Neural crest cell (in vitro differentiated cells): ENCODE results near the gene SDCCAG8. TPM values are rescaled to one million over a fixed set of nuclear protein-coding genes. Genes with fewer than 3 reads are reported as not detected.

Experiments
- DNase-seq: peaks from one replicate; pipeline ENCODE4 v3.0.0; 2021; ENCODE audit warnings: low read depth, mixed read lengths, low spot score
- H3K27ac Mint-ChIP-seq: one replicate; pipeline ENCODE4 v1.8.0; 2021; ENCODE audit warnings: mild to moderate bottlenecking, mixed read lengths; ENCODE audit not compliant: unreplicated experiment
- H3K27me3 Mint-ChIP-seq: 2 replicates; pipeline ENCODE4 v1.8.0; 2021; ENCODE audit warnings: low read depth, mild to moderate bottlenecking, mixed read lengths
- H3K36me3 Mint-ChIP-seq: 2 replicates; pipeline ENCODE4 v1.8.0; 2021; ENCODE audit warnings: low read depth, mild to moderate bottlenecking, mixed read lengths
- H3K4me1 Mint-ChIP-seq: 2 replicates; pipeline ENCODE4 v1.8.0; 2021; ENCODE audit warnings: mixed read lengths
- H3K4me3 Mint-ChIP-seq: one replicate; pipeline ENCODE4 v1.8.0; 2021; ENCODE audit warnings: mild to moderate bottlenecking, mixed read lengths
- H3K9me3 Mint-ChIP-seq: 2 replicates; pipeline ENCODE4 v1.8.0; 2021; ENCODE audit warnings: mixed read lengths
- total RNA-seq: library from RNA; stranded (reverse); gene quantifications from 2 replicates; pipeline ENCODE4 v1.2.1, GENCODE V29; 2021
- TF ChIP-seq, protein P1 (sequence below): fragments of 200-600 bp; sonication (generic); conservative IDR thresholded peaks from 2 replicates; pipeline ENCODE4 v1.5.0; 2021; ENCODE audit warnings: antibody characterized with exemption, mild to moderate bottlenecking

The SDCCAG8 gene
- total RNA-seq, 1 donor from 2014 or later = 19.9 TPM

DNA sequence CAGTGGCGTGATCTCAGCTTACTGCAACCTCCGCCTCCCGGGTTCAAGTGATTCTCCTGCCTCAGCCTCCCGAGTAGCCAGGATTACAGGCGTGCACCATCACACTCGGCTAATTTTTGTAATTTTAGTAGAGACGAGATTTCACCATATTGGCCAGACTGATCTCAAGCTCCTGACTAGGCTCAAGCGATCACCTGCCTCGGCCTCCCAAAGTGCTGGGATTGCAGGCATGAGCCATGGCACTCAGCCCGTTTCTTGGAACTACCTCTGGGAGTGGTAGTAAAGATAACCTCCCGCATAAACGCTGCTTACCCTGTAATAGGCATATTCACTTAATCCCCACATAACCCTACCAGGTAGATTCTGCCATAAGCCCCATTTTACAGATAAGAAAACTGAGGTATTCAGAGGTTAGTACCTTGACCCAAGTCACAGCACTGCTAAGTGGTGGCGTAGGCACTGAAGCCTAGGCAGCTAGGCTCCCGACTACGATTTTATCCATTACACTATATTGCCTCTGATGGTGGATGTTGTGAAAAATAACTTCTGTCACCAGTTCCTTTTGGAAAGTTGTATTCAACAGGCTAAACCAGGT is 143.8 kb downstream of the SDCCAG8 start:
- no peak for DNase-seq
- no peaks in the 10 kb centered on the region for H3K9me3 Mint-ChIP-seq
- no peak overlapping the region for H3K4me3 Mint-ChIP-seq
- TF ChIP-seq, protein P1, sequence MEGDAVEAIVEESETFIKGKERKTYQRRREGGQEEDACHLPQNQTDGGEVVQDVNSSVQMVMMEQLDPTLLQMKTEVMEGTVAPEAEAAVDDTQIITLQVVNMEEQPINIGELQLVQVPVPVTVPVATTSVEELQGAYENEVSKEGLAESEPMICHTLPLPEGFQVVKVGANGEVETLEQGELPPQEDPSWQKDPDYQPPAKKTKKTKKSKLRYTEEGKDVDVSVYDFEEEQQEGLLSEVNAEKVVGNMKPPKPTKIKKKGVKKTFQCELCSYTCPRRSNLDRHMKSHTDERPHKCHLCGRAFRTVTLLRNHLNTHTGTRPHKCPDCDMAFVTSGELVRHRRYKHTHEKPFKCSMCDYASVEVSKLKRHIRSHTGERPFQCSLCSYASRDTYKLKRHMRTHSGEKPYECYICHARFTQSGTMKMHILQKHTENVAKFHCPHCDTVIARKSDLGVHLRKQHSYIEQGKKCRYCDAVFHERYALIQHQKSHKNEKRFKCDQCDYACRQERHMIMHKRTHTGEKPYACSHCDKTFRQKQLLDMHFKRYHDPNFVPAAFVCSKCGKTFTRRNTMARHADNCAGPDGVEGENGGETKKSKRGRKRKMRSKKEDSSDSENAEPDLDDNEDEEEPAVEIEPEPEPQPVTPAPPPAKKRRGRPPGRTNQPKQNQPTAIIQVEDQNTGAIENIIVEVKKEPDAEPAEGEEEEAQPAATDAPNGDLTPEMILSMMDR = no peak
- peaks cover 11% of the 10 kb centered on the region for H3K4me1 Mint-ChIP-seq
- peaks cover 3% of the 10 kb centered on the region for H3K36me3 Mint-ChIP-seq
- no peaks in the 10 kb centered on the region for H3K27me3 Mint-ChIP-seq
- no peak overlapping the region for H3K27ac Mint-ChIP-seq

DNA sequence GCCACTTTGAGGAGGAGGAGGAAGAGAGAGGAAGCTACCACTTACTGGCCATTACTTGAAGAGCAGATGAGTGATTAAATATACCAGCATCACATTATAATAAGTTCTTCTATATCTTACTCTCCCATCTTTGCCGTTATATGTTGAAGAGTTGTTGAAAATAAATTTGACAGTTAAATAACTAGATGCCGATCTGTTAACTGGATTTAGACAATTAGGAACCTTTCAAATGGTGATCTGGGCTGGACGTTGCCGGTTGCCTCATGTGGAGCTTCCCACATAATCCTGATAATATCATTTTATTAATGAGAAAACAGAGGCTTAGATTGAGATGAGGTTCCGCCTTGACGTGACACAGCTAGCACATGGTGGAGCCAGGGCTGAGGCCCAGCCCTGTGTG is 147.0 kb downstream of the SDCCAG8 start:
- no peak for DNase-seq
- no peaks in the 10 kb centered on the region for H3K27me3 Mint-ChIP-seq
- TF ChIP-seq, protein P1 = no peak
- H3K27ac Mint-ChIP-seq = no peak overlapping the region
- H3K36me3 Mint-ChIP-seq = peaks cover 6% of the 10 kb centered on the region
- no peak overlapping the region for H3K4me3 Mint-ChIP-seq
- H3K9me3 Mint-ChIP-seq = no peaks in the 10 kb centered on the region
- no peaks in the 10 kb centered on the region for H3K4me1 Mint-ChIP-seq

DNA sequence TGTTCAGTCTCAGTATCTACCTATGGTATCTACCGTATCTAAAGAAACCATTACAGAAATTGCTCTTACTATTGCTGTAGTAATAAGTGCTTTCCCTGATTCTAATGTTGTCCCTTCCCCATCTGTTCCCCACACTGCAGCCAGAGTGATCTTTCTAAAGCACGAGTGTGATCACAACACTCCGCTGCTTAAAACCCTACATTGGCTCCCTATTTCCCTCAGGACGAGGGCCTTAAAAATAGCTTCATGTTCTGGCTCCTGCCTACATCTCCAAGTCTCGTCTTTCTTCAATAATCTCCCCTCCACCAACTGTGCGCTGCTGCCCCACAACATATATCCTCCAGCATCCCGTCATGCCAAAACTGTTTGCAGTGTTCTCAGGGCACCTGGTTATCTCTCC is 150.6 kb downstream of the SDCCAG8 start:
- H3K9me3 Mint-ChIP-seq = no peaks in the 10 kb centered on the region
- DNase-seq = no peak
- H3K27me3 Mint-ChIP-seq = no peaks in the 10 kb centered on the region
- H3K27ac Mint-ChIP-seq = no peak overlapping the region
- H3K4me3 Mint-ChIP-seq = no peak overlapping the region
- H3K36me3 Mint-ChIP-seq = peaks cover 6% of the 10 kb centered on the region
- no peaks in the 10 kb centered on the region for H3K4me1 Mint-ChIP-seq
- TF ChIP-seq, protein P1 = no peak

DNA sequence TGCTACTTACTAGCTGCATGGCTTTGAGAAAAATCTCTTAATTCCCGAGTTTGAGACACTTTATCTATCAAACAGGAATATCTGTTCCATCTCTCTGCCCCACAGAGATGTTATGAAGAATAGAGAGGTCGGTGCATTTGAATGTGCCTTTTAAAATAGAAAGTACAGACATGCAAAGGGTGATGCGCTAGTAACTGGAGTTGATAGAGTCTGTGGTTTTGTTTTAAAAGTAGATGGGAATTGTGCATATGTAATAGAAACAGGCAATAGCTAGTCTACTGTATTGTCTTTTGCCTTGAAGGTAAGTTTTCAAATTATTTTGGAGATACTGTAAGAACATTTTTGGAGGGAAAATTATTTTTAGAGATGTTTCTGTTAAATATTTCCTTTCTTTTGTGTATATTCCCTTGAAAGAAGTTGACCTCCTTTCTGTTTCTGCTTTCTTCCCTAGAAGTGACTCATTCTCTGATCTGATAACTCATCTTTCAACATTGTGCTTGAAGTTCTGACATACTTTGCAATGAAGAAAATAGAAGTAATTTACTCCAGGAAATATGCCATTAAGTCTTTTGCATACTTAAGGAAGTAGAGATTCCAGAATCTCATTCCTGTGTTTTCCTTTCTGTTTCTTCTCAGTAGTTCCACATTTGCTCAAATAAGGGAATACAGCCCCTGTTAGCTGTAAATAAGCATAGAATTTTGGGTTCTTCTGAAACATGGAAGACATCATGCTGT is 151.6 kb downstream of the SDCCAG8 start:
- no peak for DNase-seq
- H3K4me3 Mint-ChIP-seq = no peak overlapping the region
- TF ChIP-seq, protein P1 = no peak
- no peak overlapping the region for H3K27ac Mint-ChIP-seq
- peaks cover 9% of the 10 kb centered on the region for H3K36me3 Mint-ChIP-seq
- H3K4me1 Mint-ChIP-seq = no peaks in the 10 kb centered on the region
- H3K9me3 Mint-ChIP-seq = no peaks in the 10 kb centered on the region
- H3K27me3 Mint-ChIP-seq = no peaks in the 10 kb centered on the region

DNA sequence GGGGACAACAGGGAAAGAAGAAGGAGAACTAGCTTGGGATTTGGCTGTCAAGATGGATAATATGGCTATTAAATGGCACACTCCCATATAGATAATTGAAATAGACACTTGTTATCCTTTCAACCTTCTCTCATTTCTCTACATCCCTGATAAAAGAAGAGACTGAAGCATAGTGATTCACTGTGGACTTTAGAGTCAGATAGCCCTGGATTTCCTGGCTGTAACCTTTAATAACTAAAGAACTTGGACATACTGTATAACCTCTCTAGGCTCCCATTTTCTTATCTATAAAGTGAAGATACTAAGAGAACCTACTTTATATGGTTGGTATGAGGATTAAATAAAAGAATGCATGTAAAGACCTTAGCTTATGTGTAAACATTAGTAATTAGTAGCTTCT is 152.6 kb downstream of the SDCCAG8 start:
- no peaks in the 10 kb centered on the region for H3K4me1 Mint-ChIP-seq
- DNase-seq = no peak
- TF ChIP-seq, protein P1 = no peak

More for the DNA sequence above, 152.6 kb downstream of the SDCCAG8 start:
- peaks cover 7% of the 10 kb centered on the region for H3K36me3 Mint-ChIP-seq
- H3K9me3 Mint-ChIP-seq = no peaks in the 10 kb centered on the region
- no peak overlapping the region for H3K27ac Mint-ChIP-seq
- H3K4me3 Mint-ChIP-seq = no peak overlapping the region
- no peaks in the 10 kb centered on the region for H3K27me3 Mint-ChIP-seq
